ENCODE data around the gene C19orf25.
"Not testable (repeated sequence)": the region's sequence is repeated elsewhere in the genome, so short reads cannot be mapped to it uniquely, and the experiment has no call there.

The C19orf25 gene

GRCh38 chr19:1478934-1479707, at the start of gene C19orf25:
TSS of gene C19orf25 (minus strand) at chr19:1479215. CDS start at chr19:1478903, 312 bp downstream.
- DNase-seq, result peak; percentile 94

GRCh38 chr19:1527650-1528309, 48.8 kb upstream of the C19orf25 start:
- DNase-seq, result no peak

GRCh38 chr19:1526979-1527649, 48.1 kb upstream of the C19orf25 start:
- no peak for DNase-seq

- DNase-seq, result no peak
These were observed 47.2 kb upstream of the C19orf25 start for GRCh38 chr19:1526066-1526778.

- DNase-seq, result no peak
These were observed 46.3 kb upstream of the C19orf25 start for GRCh38 chr19:1525343-1525742.

- no peak for DNase-seq
These were observed 45.9 kb upstream of the C19orf25 start for GRCh38 chr19:1524972-1525325.

- no peak for DNase-seq
These were observed 45.4 kb upstream of the C19orf25 start for GRCh38 chr19:1524287-1524971.

GRCh38 chr19:1523412-1524286, 44.6 kb upstream of the C19orf25 start, which contains the start of gene PLK5:
TSS of gene PLK5 (plus strand) at chr19:1524077. CDS start at chr19:1526997, 2,920 bp downstream.
- no peak for DNase-seq

- no peak for DNase-seq
These were observed 43.8 kb upstream of the C19orf25 start for GRCh38 chr19:1522838-1523237.

- DNase-seq, result no peak
These were observed 43.0 kb upstream of the C19orf25 start for GRCh38 chr19:1522061-1522460.

- no peak for DNase-seq
These were observed 42.6 kb upstream of the C19orf25 start for GRCh38 chr19:1521636-1522035.

GRCh38 chr19:1520203-1520780, 41.3 kb upstream of the C19orf25 start:
- DNase-seq, result no peak

- DNase-seq, result not testable (repeated sequence)
These were observed 40.8 kb upstream of the C19orf25 start for GRCh38 chr19:1519802-1520201.

GRCh38 chr19:1518471-1518870, 39.5 kb upstream of the C19orf25 start:
- no peak for DNase-seq

GRCh38 chr19:1516395-1516753, 37.4 kb upstream of the C19orf25 start:
- DNase-seq, result no peak

- DNase-seq, result no peak
These were observed 36.1 kb upstream of the C19orf25 start for GRCh38 chr19:1514986-1515721.

- DNase-seq, result no peak
These were observed 35.3 kb upstream of the C19orf25 start for GRCh38 chr19:1514295-1514661.

GRCh38 chr19:1513499-1514294, 34.7 kb upstream of the C19orf25 start:
- peak; percentile 75 to 76 for DNase-seq

GRCh38 chr19:1512671-1513498, 33.9 kb upstream of the C19orf25 start, which contains the start of gene ADAMTSL5:
TSS of gene ADAMTSL5 (minus strand) at chr19:1513019. CDS start at chr19:1510943, 2,076 bp downstream.
- DNase-seq, result peak; percentile 74 to 83
